HCT116 (cell line): ENCODE data around the gene KIAA1549. TPM values are rescaled to one million over a fixed set of nuclear protein-coding genes. Genes with fewer than 3 reads are reported as not detected.
"Not testable (repeated sequence)": the region's sequence is repeated elsewhere in the genome, so short reads cannot be mapped to it uniquely, and the experiment has no call there.

Experiments
- ATAC-seq: fragments of 200-7000 bp; cut with Tn5 transposase; 2 replicates; pipeline ENCODE4 v1.9.1; 2020; ENCODE audit warnings: mild to moderate bottlenecking, moderate library complexity
- BruUV-seq: library from RNA; stranded (reverse); fragments of 400-500 nt; replicated peaks from 2 replicates; lab custom pipeline; 2021; lab: Mats Ljungman, UMichigan
- CTCF ChIA-PET: fragments of 300-600 bp; sonication (Branson Sonifier 250); formaldehyde crosslinking; loops from one replicate; lab custom pipeline; 2021; ENCODE audit warnings: antibody characterized with exemption; lab: Charles Lee
- POLR2A ChIA-PET: fragments of 300-600, 350-600 bp; sonication (Branson Sonifier 250); formaldehyde crosslinking; loops from one replicate; lab custom pipeline; 2021; ENCODE audit warnings: antibody characterized with exemption; lab: Charles Lee
- RAD21 ChIA-PET, 2 experiments: fragments of 300-600 bp; sonication (Branson Sonifier 250); formaldehyde crosslinking; loops; one replicate each; lab custom pipeline; 2023; ENCODE audit warnings: low total read pairs in 2 of 2; ENCODE audit not compliant: uncharacterized antibody in 2 of 2, unreplicated experiment in 2 of 2, low non-redundant PET in 1 of 2; lab: Charles Lee
- DNase-seq: peaks from one replicate; pipeline ENCODE4 v3.0.0-alpha.2; 2010; ENCODE audit warnings: low read depth, low spot score
- H2AFZ ChIP-seq: fragments of 200-600 bp; shearing (Covaris generic), sonication (generic); 2 replicates; pipeline ENCODE4 v1.6.1; 2017; ENCODE audit warnings: low read depth, mixed run types, mixed read lengths, antibody characterized with exemption, low read length; ENCODE audit not compliant: poor library complexity, severe bottlenecking
- H3K27ac ChIP-seq: 2 replicates; pipeline ENCODE4 v1.5.1; 2012; ENCODE audit warnings: low read depth, low read length
- H3K27me3 ChIP-seq: fragments of 200-600 bp; sonication (generic); 2 replicates; pipeline ENCODE4 v1.6.1; 2016; ENCODE audit warnings: mixed run types, low read length, mixed read lengths; ENCODE audit not compliant: insufficient read depth
- H3K36me3 ChIP-seq, 2 experiments: fragments of 200-500 bp in 1 of 2; fragments of 200-600 bp in 1 of 2; sonication (Bioruptor generic) in 1 of 2; sonication (generic) in 1 of 2; 2 replicates each; pipeline versions ENCODE4 v1.5.1 to v1.6.1; 2014 to 2016; ENCODE audit warnings: low read length in 2 of 2, inconsistent platforms in 1 of 2, mixed read lengths in 1 of 2, mixed run types in 1 of 2; ENCODE audit not compliant: insufficient read depth in 2 of 2, control insufficient read depth in 1 of 2
- H3K4me1 ChIP-seq, 2 experiments: fragments of 200-600 bp in 1 of 2; sonication (generic) in 1 of 2; 2 replicates each; pipeline versions ENCODE4 v1.5.1 to v1.6.1; 2012 to 2017; ENCODE audit warnings: low read length in 2 of 2, inconsistent platforms in 1 of 2, mild to moderate bottlenecking in 1 of 2, mixed read lengths in 1 of 2, mixed run types in 1 of 2, moderate library complexity in 1 of 2; ENCODE audit not compliant: insufficient read depth in 2 of 2, control insufficient read depth in 1 of 2
- H3K4me2 ChIP-seq: fragments of 200-600 bp; sonication (generic); 2 replicates; pipeline ENCODE4 v1.6.1; 2017; ENCODE audit warnings: mixed run types, low read length, mixed read lengths
- H3K4me3 ChIP-seq, 2 experiments: fragments of 200-600 bp in 1 of 2; sonication (generic) in 1 of 2; replicated peaks in 1 of 2; 2 replicates each; pipeline ENCODE4 v1.5.1; 2011 to 2016; ENCODE audit warnings: low read length in 2 of 2, control low read depth in 1 of 2, low read depth in 1 of 2, mild to moderate bottlenecking in 1 of 2, mixed read lengths in 1 of 2, mixed run types in 1 of 2
- H3K79me2 ChIP-seq: fragments of 200-600 bp; sonication (generic); 2 replicates; pipeline ENCODE4 v1.6.1; 2017; ENCODE audit warnings: mild to moderate bottlenecking, mixed run types, low read length, moderate library complexity, mixed read lengths; ENCODE audit not compliant: insufficient read depth
- H3K9ac ChIP-seq: fragments of 200-600 bp; sonication (generic); 2 replicates; pipeline ENCODE4 v1.6.1; 2016; ENCODE audit warnings: low read length, mixed read lengths
- H3K9me2 ChIP-seq: fragments of 200-600 bp; sonication (generic), shearing (Covaris generic); 2 replicates; pipeline ENCODE4 v1.6.1; 2017; ENCODE audit warnings: mixed run types, mild to moderate bottlenecking, moderate library complexity; ENCODE audit not compliant: insufficient read depth
- H3K9me3 ChIP-seq, 2 experiments: fragments of 200-500 bp in 1 of 2; fragments of 200-600 bp in 1 of 2; sonication (Bioruptor generic) in 1 of 2; sonication (generic) in 1 of 2; 2 replicates each; pipeline ENCODE4 v1.6.1; 2014 to 2017; ENCODE audit warnings: low read length in 2 of 2, mixed read lengths in 2 of 2, inconsistent platforms in 1 of 2, low read depth in 1 of 2, mild to moderate bottlenecking in 1 of 2, mixed run types in 1 of 2, moderate library complexity in 1 of 2; ENCODE audit not compliant: control insufficient read depth in 1 of 2, insufficient read depth in 1 of 2
- H4K20me1 ChIP-seq: fragments of 200-600 bp; sonication (generic), shearing (Covaris generic); 2 replicates; pipeline ENCODE4 v1.6.1; 2017; ENCODE audit warnings: mixed run types, mild to moderate bottlenecking, moderate library complexity; ENCODE audit not compliant: insufficient read depth
- ATF3 ChIP-seq: IDR thresholded peaks from 2 replicates; pipeline ENCODE4 v1.6.1; 2012
- CBX3 ChIP-seq: IDR thresholded peaks from 2 replicates; pipeline ENCODE4 v1.6.1; 2012; ENCODE audit warnings: low read depth
- CEBPB ChIP-seq: IDR thresholded peaks from 2 replicates; pipeline ENCODE4 v1.6.1; 2012; ENCODE audit warnings: low read depth
- EGR1 ChIP-seq: IDR thresholded peaks from 2 replicates; pipeline ENCODE4 v1.6.1; 2012; ENCODE audit warnings: low read depth
- EZH2 ChIP-seq: fragments of 200-600 bp; sonication (generic); IDR thresholded peaks from 2 replicates; pipeline ENCODE4 v1.6.1; 2017; ENCODE audit warnings: antibody characterized with exemption, mixed run types
- EZH2phosphoT487 ChIP-seq: fragments of 200-600 bp; IDR thresholded peaks from 2 replicates; pipeline ENCODE4 v1.6.1; 2018; ENCODE audit warnings: antibody characterized with exemption, borderline replicate concordance
- FOSL1 ChIP-seq: IDR thresholded peaks from 2 replicates; pipeline ENCODE4 v1.6.1; 2012; ENCODE audit warnings: low read depth
- JUND ChIP-seq: IDR thresholded peaks from 2 replicates; pipeline ENCODE4 v1.6.1; 2012
- POLR2A ChIP-seq: IDR thresholded peaks from 2 replicates; pipeline ENCODE4 v1.7.0; 2011; ENCODE audit warnings: borderline replicate concordance; ENCODE audit not compliant: insufficient read depth, insufficient read length; ENCODE audit errors: extremely low read depth
- SIN3A ChIP-seq: IDR thresholded peaks from 2 replicates; pipeline ENCODE4 v1.6.1; 2012; ENCODE audit warnings: low read depth
- SP1 ChIP-seq: IDR thresholded peaks from 2 replicates; pipeline ENCODE4 v1.6.1; 2012; ENCODE audit warnings: low read depth
- SRF ChIP-seq: IDR thresholded peaks from 2 replicates; pipeline ENCODE4 v1.6.1; 2012; ENCODE audit warnings: low read depth
- TCF7L2 ChIP-seq: IDR thresholded peaks from 2 replicates; pipeline ENCODE4 v1.7.0; 2011; ENCODE audit warnings: borderline replicate concordance, inconsistent platforms; ENCODE audit not compliant: insufficient read depth, insufficient read length; ENCODE audit errors: extremely low read depth
- YY1 ChIP-seq: IDR thresholded peaks from 2 replicates; pipeline ENCODE4 v1.6.1; 2011; ENCODE audit warnings: low read length, low read depth, moderate library complexity, mild to moderate bottlenecking; ENCODE audit not compliant: insufficient replicate concordance; ENCODE audit errors: extremely low read depth
- ZFX ChIP-seq: fragments of 450-650 bp; IDR thresholded peaks from 2 replicates; pipeline ENCODE4 v1.6.1; 2017
- ZNF274 ChIP-seq: fragments of 200-500 bp; sonication (Bioruptor generic); IDR thresholded peaks from 2 replicates; pipeline ENCODE4 v1.6.1; 2014; ENCODE audit warnings: mild to moderate bottlenecking, low read depth, low read length, inconsistent platforms
- intact Hi-C: fragments of 100-400 bp; cut with micrococcal nuclease; formaldehyde crosslinking; loops from 2 replicates; pipeline ENCODE4 v1.10.0; 2022
- total RNA-seq: library from RNA; stranded (reverse); gene quantifications from one replicate; pipeline ENCODE4 v1.2.1, GENCODE V29; 2021; ENCODE audit not compliant: unreplicated experiment
- TF ChIP-seq, protein P1 (sequence below), 3 experiments: fragments of 200-600 bp in 1 of 3; sonication (generic) in 1 of 3; IDR thresholded peaks in 2 of 3; conservative IDR thresholded peaks in 1 of 3; 2 replicates each; pipeline ENCODE4 v1.5.1; 2012 to 2017; ENCODE audit warnings: low read depth in 2 of 3, low read length in 2 of 3, antibody characterized with exemption in 1 of 3, borderline replicate concordance in 1 of 3, control low read depth in 1 of 3, mild to moderate bottlenecking in 1 of 3, mixed read lengths in 1 of 3, mixed run types in 1 of 3, moderate library complexity in 1 of 3; ENCODE audit not compliant: insufficient read depth in 1 of 3

Gene KIAA1549
- total RNA-seq, 1 experiment from 2014 or later, result 3.9 TPM

- no peak overlapping the region for H3K27ac ChIP-seq
- H3K9ac ChIP-seq, result no peak overlapping the region
- H3K9me2 ChIP-seq, result no peaks in the 10 kb centered on the region
- CTCF ChIA-PET, result interaction anchor here (1.0 kb wide), 1 partner anchor 55 kb away, joined by 3 read pairs; no protein-coding TSS in a partner anchor
- BruUV-seq, result no TSS peak
- no peaks in the 10 kb centered on the region for H3K79me2 ChIP-seq
- H3K4me3 ChIP-seq, result no peak overlapping the region
- ATAC-seq (no peak), DNase-seq (no peak)
- POLR2A ChIA-PET, result no interaction called here
- H3K9me3 ChIP-seq, result no peaks in the 10 kb centered on the region
- intact Hi-C loops, result no loop called here
- no peaks in the 10 kb centered on the region for H3K36me3 ChIP-seq
- no peak overlapping the region for H2AFZ ChIP-seq
- no peak overlapping the region for H3K4me2 ChIP-seq
- no peak for TF ChIP-seq SP1
- no peak for TF ChIP-seq YY1
- no peak for TF ChIP-seq ZFX
- TF ChIP-seq TCF7L2, result no peak
- TF ChIP-seq POLR2A, result no peak
- TF ChIP-seq, protein P1, sequence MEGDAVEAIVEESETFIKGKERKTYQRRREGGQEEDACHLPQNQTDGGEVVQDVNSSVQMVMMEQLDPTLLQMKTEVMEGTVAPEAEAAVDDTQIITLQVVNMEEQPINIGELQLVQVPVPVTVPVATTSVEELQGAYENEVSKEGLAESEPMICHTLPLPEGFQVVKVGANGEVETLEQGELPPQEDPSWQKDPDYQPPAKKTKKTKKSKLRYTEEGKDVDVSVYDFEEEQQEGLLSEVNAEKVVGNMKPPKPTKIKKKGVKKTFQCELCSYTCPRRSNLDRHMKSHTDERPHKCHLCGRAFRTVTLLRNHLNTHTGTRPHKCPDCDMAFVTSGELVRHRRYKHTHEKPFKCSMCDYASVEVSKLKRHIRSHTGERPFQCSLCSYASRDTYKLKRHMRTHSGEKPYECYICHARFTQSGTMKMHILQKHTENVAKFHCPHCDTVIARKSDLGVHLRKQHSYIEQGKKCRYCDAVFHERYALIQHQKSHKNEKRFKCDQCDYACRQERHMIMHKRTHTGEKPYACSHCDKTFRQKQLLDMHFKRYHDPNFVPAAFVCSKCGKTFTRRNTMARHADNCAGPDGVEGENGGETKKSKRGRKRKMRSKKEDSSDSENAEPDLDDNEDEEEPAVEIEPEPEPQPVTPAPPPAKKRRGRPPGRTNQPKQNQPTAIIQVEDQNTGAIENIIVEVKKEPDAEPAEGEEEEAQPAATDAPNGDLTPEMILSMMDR (IDR thresholded peaks at IDR 0.05 in 2 of 3, conservative IDR thresholded peaks at IDR 0.05 in 1 of 3; ENCODE audit: borderline replicate concordance in 1 of 3, insufficient read depth in 1 of 3, low read depth in 2 of 3, low read length in 2 of 3), result no peak
- TF ChIP-seq FOSL1, result no peak
- no peak for TF ChIP-seq SIN3A
- no peak for TF ChIP-seq JUND
- TF ChIP-seq CEBPB, result no peak
- TF ChIP-seq ZNF274, result no peak
- TF ChIP-seq EZH2phosphoT487, result no peak
- TF ChIP-seq CBX3, result no peak
- no peak for TF ChIP-seq ATF3
- no peak for TF ChIP-seq EGR1
- TF ChIP-seq SRF, result no peak
- TF ChIP-seq EZH2, result no peak
- H3K27me3 ChIP-seq, result no peaks in the 10 kb centered on the region
- RAD21 ChIA-PET, result no interaction called here
- H3K4me1 ChIP-seq, result no peaks in the 10 kb centered on the region; a peak in 1 of 4 replicates
- H4K20me1 ChIP-seq, result no peaks in the 10 kb centered on the region
Observed at GRCh38 chr7:138941545-138941944, 39.6 kb downstream of the KIAA1549 start.

DNA sequence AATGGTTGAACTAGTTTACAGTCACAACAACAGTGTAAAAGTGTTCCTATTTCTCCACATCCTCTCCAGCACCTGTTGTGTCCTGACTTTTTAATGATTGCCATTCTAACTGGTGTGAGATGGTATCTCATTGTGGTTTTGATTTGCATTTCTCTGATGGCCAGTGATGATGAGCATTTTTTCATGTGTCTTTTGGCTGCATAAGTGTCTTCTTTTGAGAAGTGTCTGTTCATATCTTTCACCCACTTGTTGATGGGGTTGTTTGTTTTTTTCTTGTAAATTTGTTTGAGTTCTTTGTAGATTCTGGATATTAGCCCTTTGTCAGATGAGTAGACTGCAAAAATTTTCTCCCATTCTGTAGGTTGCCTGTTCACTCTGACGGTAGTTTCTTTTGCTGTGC is 40.6 kb downstream of the KIAA1549 start:
- ATAC-seq, H2AFZ ChIP-seq, intact Hi-C loops, RAD21 ChIA-PET, H3K27me3 ChIP-seq, H3K9me3 ChIP-seq, H3K36me3 ChIP-seq, H3K4me2 ChIP-seq, CTCF ChIA-PET, H3K4me3 ChIP-seq, H3K79me2 ChIP-seq, H3K9me2 ChIP-seq, H4K20me1 ChIP-seq, H3K9ac ChIP-seq, H3K4me1 ChIP-seq, POLR2A ChIA-PET, BruUV-seq, H3K27ac ChIP-seq, DNase-seq: not testable (repeated sequence)
